Brain pericyte (primary cell): ENCODE measurements around the gene APOBEC3G.
"Not testable (repeated sequence)": the region's sequence is repeated elsewhere in the genome, so short reads cannot be mapped to it uniquely, and the experiment has no call there.

Experiments used
- DNase-seq: peaks from one replicate; pipeline ENCODE4 v3.0.0-alpha.2; 2012; ENCODE audit warnings: low read depth, low spot score

The APOBEC3G gene

GRCh38 chr22:39077026-39077840 is at the start of gene APOBEC3G:
TSS of gene APOBEC3G (plus strand) at chr22:39077275. CDS start at chr22:39077362, 87 bp downstream.
- not testable (repeated sequence) for DNase-seq

DNA sequence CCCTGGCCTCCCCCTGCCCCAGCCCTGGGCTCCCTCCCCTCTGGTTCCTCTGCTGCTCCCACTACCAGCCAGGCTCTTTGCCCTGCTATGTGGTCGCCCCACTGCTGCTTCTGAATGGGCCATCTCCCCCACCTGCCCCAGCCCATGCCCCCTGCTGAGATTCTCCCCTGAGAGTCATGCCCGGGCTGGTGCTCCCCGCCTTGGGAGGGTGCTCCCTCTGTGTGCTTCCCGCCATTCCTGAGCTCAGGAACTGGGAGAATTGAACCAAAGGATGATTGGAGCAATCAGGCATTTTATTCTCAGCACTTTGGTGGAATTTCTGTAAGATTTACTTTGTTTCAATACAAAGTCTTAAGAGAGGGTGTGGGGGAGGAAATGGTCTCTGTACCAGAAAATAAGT is 49.4 kb upstream of the APOBEC3G start:
- no peak for DNase-seq

DNA sequence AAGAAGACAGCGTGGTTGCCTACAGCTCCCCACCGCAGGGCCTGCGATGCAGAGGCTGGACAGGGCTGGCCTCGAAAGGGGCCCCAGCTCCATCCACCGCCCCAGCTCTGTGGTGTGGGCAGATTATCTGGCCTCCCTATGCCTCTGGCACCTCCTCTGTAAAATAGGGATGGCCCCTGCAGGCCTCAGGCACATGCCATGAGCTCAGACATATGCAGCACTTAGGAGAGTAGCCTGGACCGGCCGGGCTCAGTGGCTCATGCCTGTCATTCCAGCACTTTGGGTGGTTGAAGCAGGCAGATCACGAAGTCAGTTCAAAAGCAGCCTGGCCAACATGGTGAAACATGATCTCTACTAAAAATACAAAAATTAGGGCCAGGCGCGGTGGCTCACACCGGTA is 48.8 kb upstream of the APOBEC3G start:
- DNase-seq: no peak

DNA sequence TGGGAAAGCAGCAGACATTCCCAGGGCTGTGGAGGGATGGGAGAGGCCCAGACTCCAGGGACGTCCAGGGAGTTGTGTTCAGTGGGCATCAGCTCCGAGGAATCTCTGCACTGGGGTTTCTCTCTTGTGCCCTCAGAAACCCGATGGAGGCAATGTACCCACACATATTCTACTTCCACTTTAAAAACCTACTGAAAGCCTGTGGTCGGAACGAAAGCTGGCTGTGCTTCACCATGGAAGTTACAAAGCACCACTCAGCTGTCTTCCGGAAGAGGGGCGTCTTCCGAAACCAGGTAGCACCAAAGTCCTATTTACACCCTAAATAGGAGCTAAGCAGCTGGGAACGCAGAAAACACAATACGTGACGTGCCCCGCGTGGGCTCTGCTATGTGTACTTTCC is 47.8 kb upstream of the APOBEC3G start:
- no peak for DNase-seq

GRCh38 chr22:39030705-39031104 is 46.4 kb upstream of the APOBEC3G start:
- no peak for DNase-seq

GRCh38 chr22:39031434-39032295 is 45.4 kb upstream of the APOBEC3G start:
- not testable (repeated sequence) for DNase-seq

DNA sequence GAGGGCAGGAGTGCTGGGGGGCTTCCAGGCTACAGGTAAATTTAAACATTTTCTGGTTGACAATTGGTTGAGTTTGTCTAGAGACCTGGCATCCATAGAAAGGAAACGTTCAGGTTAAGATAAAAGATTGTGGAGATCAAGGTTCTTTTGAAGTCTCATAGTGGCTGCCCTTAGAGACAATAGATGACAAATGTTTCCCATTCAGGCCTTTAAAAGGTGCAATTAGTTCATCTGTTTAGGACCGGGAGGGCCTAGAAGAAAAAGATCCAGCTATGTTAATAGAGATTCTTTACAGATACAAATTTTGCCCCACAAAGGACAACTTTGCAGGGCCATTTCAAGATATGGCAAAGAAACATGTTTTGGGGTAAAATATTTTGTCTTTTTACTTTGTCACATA is 40.0 kb upstream of the APOBEC3G start:
- not testable (repeated sequence) for DNase-seq

DNA sequence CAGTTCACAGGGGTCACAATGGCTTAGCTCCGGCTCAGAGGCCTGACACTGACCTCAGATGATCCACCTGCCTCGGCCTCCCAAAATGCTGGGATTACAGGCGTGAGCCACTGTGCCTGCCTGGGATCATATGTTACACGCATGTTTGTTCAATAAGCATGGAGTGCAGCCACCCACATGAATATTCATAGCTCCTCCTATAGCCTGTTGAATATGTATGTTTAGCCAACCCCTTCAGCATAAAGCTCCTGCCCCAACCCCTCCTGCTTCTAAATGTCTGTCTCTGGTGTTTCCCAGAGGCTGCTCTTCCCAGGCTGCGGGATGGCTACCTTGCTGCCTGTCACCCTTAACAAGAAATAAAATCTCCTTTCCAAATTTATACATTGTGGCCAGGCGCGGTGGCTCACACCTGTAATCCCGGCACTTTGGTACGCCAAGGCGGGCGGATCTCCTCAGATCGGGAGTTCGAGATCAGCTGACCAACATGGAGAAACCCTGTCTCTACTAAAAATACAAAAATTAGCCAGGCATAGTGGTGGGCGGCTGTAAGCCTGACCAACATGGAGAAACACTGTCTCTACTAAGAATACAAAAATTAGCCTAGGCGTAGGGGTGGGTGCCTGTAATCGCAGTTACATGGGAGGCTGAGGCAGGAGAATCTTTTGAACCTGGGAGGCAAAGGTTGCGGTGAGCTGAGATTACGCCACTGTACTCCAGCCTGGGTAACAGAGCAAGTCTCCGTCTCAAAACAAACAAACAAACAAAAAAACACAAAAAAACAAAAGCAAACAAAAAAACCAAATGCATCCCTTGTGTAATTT is 37.6 kb upstream of the APOBEC3G start:
- no peak for DNase-seq

GRCh38 chr22:39040155-39040537 is 36.9 kb upstream of the APOBEC3G start:
- DNase-seq: not testable (repeated sequence)

GRCh38 chr22:39040538-39041296 is 36.4 kb upstream of the APOBEC3G start, which contains the start of gene APOBEC3F:
TSS of gene APOBEC3F (plus strand) at chr22:39040864. CDS start at chr22:39040961, 97 bp downstream.
- not testable (repeated sequence) for DNase-seq

- DNase-seq: no peak
Measured at GRCh38 chr22:39041908-39042307, 35.2 kb upstream of the APOBEC3G start.

DNA sequence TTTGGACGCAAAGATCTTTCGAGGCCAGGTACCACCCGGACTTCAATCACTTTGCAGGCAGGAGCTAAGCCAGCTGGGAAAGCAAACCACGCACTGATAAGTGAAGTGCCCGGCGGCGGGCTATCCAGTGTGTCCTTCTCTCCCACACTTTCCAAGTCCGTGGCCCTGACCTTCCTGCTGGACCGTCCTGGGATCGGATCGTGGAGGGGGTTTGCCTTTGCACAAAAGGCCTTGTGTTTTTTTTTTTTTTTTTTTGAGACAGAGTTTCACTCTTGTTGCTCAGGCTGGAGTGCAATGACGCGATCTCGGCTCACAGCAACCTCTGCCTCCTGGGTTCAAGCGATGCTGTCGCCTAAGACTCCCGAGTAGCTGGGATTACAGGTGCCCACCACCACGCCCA is 34.0 kb upstream of the APOBEC3G start:
- not testable (repeated sequence) for DNase-seq

DNA sequence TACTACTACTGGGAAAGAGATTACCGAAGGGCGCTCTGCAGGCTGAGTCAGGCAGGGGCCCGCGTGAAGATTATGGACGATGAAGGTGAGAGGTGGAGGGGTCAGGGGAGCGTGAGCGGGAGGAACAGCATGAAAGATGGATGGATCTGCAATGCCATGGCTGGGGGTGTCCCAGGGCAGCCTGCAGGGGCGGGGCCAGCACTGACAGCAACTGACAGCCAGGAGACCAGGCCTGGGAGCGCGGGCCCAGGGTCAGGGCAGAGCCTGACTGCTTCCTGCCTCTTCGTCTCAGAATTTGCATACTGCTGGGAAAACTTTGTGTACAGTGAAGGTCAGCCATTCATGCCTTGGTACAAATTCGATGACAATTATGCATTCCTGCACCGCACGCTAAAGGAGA is 31.9 kb upstream of the APOBEC3G start:
- not testable (repeated sequence) for DNase-seq

DNA sequence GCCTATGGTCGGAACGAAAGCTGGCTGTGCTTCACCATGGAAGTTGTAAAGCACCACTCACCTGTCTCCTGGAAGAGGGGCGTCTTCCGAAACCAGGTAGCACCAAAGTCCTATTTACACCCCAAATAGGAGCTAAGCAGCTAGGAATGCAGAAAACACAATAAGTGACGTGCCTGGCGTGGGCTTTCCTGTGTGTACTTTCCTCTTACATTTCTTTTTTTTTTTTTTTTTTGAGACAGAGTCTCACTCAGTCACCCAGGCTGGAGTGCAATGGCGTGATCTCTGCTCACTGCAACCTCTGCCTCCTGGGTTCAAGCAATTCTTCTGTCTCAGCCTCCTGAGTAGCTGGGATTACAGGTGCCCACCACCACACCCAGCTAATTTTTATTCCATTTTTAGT is 27.6 kb upstream of the APOBEC3G start:
- DNase-seq: not testable (repeated sequence)

- DNase-seq: not testable (repeated sequence)
Measured at GRCh38 chr22:39051844-39052495, 25.1 kb upstream of the APOBEC3G start.

DNA sequence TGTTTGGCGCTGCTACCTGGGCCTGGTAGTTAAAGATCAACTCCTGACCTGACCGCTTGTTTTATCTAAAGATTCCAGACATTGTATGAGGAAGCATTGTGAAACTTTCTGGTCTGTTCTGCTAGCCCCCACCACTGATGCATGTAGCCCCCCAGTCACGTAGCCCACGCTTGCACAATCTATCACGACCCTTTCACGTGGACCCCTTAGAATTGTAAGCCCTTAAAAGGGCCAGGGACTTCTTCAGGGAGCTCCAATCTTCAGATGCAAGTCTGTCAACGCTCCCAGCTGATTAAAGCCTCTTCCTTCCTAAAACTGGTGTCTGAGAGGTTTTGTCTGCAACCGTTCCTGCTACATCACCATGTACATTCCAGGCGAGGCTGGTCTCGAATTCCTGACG is 21.4 kb upstream of the APOBEC3G start:
- no peak for DNase-seq

- DNase-seq: not testable (repeated sequence)
Measured at GRCh38 chr22:39061290-39061689, 15.8 kb upstream of the APOBEC3G start.

DNA sequence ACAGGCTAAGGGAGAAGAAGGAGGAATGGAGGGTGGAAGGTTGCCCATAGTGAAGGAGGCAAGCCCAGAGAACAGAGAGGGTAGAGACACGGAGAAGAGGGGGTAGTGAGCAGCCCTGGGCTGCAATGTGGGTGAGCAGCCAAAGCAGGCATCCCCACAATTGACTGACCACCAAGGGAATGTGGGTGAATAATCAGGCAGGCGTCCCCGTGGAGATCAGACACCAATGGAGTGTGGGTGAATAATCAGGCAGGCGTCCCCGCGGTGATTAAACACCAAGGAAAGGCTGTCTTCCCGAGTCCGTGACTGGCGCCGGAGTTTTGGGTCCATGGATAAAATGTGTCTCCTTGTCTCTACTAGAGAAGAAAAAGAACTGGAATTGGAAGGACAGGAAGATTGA is 15.1 kb upstream of the APOBEC3G start:
- DNase-seq: not testable (repeated sequence)

- not testable (repeated sequence) for DNase-seq
Measured at GRCh38 chr22:39063904-39064303, 13.2 kb upstream of the APOBEC3G start.
